Suprapubic skin (tissue), 4 donors: ENCODE data around the gene MTERF4.

Source experiments
- CTCF ChIP-seq, 2 donors: fragments of 200-600 bp in 1 of 2; fragments of 450-650 bp in 1 of 2; sonication (generic) in 1 of 2; IDR thresholded peaks; one replicate each; pipeline ENCODE4 v1.5.1; 2016 to 2019; ENCODE audit warnings: antibody characterized with exemption in 2 of 2, mild to moderate bottlenecking in 1 of 2, moderate library complexity in 1 of 2
- EP300 ChIP-seq: sonication (generic); formaldehyde crosslinking; IDR thresholded peaks from one replicate; pipeline ENCODE4 v1.6.1; 2017; ENCODE audit warnings: antibody characterized with exemption
- POLR2A ChIP-seq, 2 donors: fragments of 450-650 bp; IDR thresholded peaks; one replicate each; pipeline ENCODE4 v1.6.1; 2017; ENCODE audit warnings: antibody characterized with exemption in 2 of 2, mild to moderate bottlenecking in 2 of 2, moderate library complexity in 2 of 2
- POLR2AphosphoS5 ChIP-seq, 3 donors: sonication (generic); formaldehyde crosslinking; IDR thresholded peaks; one replicate each; pipeline ENCODE4 v1.6.1; 2017; ENCODE audit warnings: antibody characterized with exemption in 3 of 3

DNA sequence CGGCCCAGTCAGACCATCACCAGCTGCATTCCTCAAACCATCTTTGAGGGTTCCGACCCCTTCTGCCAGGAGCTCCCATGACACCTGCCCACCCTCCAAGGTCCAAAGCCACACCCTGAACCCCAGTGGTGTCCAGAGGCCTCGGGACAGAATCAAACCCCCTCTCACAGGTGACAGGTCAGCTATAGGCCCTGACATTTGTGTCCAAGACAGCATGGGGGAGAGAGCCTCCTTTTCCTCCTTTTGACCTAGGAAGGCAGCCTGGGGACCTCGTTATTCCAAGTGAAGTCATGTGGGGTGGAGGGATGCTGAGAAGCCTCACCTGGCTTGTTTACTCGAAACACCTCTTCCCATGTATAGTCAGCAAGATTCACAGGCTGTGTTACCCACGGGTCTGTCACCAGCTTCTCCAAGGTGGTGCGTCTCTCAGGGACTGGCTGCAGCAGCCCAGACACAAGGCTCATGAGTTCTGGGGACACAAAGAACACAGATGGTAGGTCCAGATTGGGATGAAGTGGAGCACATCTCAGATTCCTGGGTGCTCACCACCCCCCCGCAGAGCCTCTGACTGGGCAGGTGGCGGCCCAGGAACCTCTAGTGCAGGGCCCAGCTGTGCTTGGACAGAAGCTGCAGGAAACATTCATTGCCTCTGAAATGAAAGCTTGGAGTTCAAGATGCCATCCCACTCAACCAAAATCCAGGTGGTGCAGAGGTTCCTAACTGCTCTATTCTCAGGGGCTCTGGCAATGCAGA lies 5.1 kb upstream of the MTERF4 start:
- no peak for TF ChIP-seq POLR2A (IDR thresholded peaks at IDR 0.05)
- no peak for TF ChIP-seq CTCF (IDR thresholded peaks at IDR 0.05)
- TF ChIP-seq POLR2AphosphoS5 (IDR thresholded peaks at IDR 0.05): no peak
- no peak for TF ChIP-seq EP300
